H1 (cell line): ENCODE results near the gene FRS2. TPM values are rescaled to one million over a fixed set of nuclear protein-coding genes. Genes with fewer than 3 reads are reported as not detected.

ENCODE experiments used
- RNF2 ChIP-seq: fragments of 200-900, 300-1000 bp; sonication (generic); IDR thresholded peaks from 2 replicates; pipeline ENCODE4 v1.7.1; 2016; ENCODE audit warnings: borderline replicate concordance, low read depth, mild to moderate bottlenecking, antibody characterized with exemption, low read length; ENCODE audit not compliant: poor library complexity, severe bottlenecking; ENCODE audit errors: missing control alignments
- polyA plus RNA-seq, 7 experiments: library from polyadenylated mRNA; depleted of rRNA in 3 of 7; stranded (reverse) in 5 of 7; unstranded in 2 of 7; fragments of >200 nt in 5 of 7; fragments of 200-250 nt in 2 of 7; gene quantifications; 1 replicate in 5 of 7; 2 replicates in 1 of 7; 4 replicates in 1 of 7; pipeline versions ENCODE4 v1.2.1 to v1.2.3, GENCODE V29; 2011 to 2013; ENCODE audit warnings: missing spikeins in 2 of 7, mixed read lengths in 2 of 7
- total RNA-seq: library from RNA; stranded (reverse); fragmentation: NEBNext Ultra II Directional; extraction: Animal tissue kit (Norgen Biotek cat#: 25700); gene quantifications from 2 replicates; pipeline ENCODE4 v1.2.1, GENCODE V29; 2021

FRS2 gene
- total and polyA plus RNA-seq, 2 of the 8 experiments (the other 6 are each of a cell fraction or from before 2014, with no cell fraction given): 10.3 to 35.8 TPM

GRCh38 chr12:69464428-69464827 lies 5.8 kb upstream of the FRS2 start (continued):
- TF ChIP-seq RNF2: no peak
